MCF 10A (cell line): ENCODE measurements around the gene LAMP1. TPM values are rescaled to one million over a fixed set of nuclear protein-coding genes. Genes with fewer than 3 reads are reported as not detected.
"Not testable (repeated sequence)": the region's sequence is repeated elsewhere in the genome, so short reads cannot be mapped to it uniquely, and the experiment has no call there.

Experiments used
- BruUV-seq: library from RNA; stranded (reverse); fragments of 400-500 nt; replicated peaks from 2 replicates; lab custom pipeline; 2021; lab: Mats Ljungman, UMichigan
- CTCF ChIA-PET: fragments of 300-600 bp; sonication (Branson Sonifier 250); formaldehyde crosslinking; extraction: SDS; loops from one replicate; lab custom pipeline; 2021; ENCODE audit warnings: antibody characterized with exemption, inconsistent platforms; lab: Yijun Ruan, JAX
- POLR2A ChIA-PET: fragments of 300-600, 350-650 bp; sonication (Branson Sonifier 250); formaldehyde crosslinking; extraction: SDS; loops from one replicate; lab custom pipeline; 2020; ENCODE audit warnings: antibody characterized with exemption, inconsistent platforms; lab: Yijun Ruan, JAX
- DNase-seq: peaks from one replicate; pipeline ENCODE4 v3.0.0-alpha.2; 2018; ENCODE audit not compliant: unreplicated experiment
- H3K27ac Mint-ChIP-seq: one replicate; pipeline ENCODE4 v1.8.0; 2022; ENCODE audit warnings: mild to moderate bottlenecking, low read depth, mixed read lengths; ENCODE audit not compliant: unreplicated experiment
- H3K27me3 Mint-ChIP-seq: one replicate; pipeline ENCODE4 v1.8.0; 2022; ENCODE audit warnings: mixed read lengths; ENCODE audit not compliant: insufficient read depth, unreplicated experiment
- H3K36me3 Mint-ChIP-seq: one replicate; pipeline ENCODE4 v1.8.0; 2022; ENCODE audit warnings: mild to moderate bottlenecking, moderate library complexity, mixed read lengths; ENCODE audit not compliant: insufficient read depth, unreplicated experiment
- H3K4me1 Mint-ChIP-seq: one replicate; pipeline ENCODE4 v1.8.0; 2022; ENCODE audit warnings: mixed read lengths; ENCODE audit not compliant: insufficient read depth, unreplicated experiment
- H3K4me3 Mint-ChIP-seq: one replicate; pipeline ENCODE4 v1.8.0; 2022; ENCODE audit warnings: mild to moderate bottlenecking, moderate library complexity, mixed read lengths; ENCODE audit not compliant: unreplicated experiment
- H3K9me3 Mint-ChIP-seq: one replicate; pipeline ENCODE4 v1.8.0; 2022; ENCODE audit warnings: mixed read lengths; ENCODE audit not compliant: unreplicated experiment
- intact Hi-C: fragments of 100-400 bp; cut with micrococcal nuclease; formaldehyde crosslinking; loops from 2 replicates; pipeline ENCODE4 v1.14.1; 2022
- total RNA-seq: library from RNA; stranded (reverse); gene quantifications from 2 replicates; pipeline ENCODE4 v1.2.3, GENCODE V29; 2022
- TF ChIP-seq, protein P1 (sequence below): fragments of 200-600 bp; IDR thresholded peaks from one replicate; pipeline ENCODE4 v1.8.0; 2022; ENCODE audit warnings: antibody characterized with exemption, mild to moderate bottlenecking; ENCODE audit not compliant: unreplicated experiment

Gene LAMP1
- total RNA-seq, 1 experiment from 2014 or later: 150 TPM

DNA sequence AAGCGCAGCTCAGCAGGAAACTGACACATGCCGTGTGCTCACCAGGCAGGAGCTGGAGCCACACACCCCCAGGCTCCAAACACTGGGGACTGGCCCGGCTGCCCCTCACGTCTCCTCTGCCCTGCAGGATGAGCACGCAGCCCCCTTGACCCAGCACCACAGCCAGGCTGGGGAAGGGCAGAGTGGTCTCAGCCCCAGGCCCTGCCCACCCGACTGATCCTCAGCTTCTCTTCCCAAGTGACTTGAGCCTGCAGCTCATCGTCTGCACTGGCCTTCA lies 46.6 kb downstream of the LAMP1 start:
- CTCF ChIA-PET: interaction anchor here (0.6 kb wide), 2 partner anchors 38 to 40 kb away, joined by 3 read pairs; no protein-coding TSS in a partner anchor
- no peak overlapping the region for H3K27ac Mint-ChIP-seq
- no peaks in the 10 kb centered on the region for H3K27me3 Mint-ChIP-seq
- TF ChIP-seq, protein P1, sequence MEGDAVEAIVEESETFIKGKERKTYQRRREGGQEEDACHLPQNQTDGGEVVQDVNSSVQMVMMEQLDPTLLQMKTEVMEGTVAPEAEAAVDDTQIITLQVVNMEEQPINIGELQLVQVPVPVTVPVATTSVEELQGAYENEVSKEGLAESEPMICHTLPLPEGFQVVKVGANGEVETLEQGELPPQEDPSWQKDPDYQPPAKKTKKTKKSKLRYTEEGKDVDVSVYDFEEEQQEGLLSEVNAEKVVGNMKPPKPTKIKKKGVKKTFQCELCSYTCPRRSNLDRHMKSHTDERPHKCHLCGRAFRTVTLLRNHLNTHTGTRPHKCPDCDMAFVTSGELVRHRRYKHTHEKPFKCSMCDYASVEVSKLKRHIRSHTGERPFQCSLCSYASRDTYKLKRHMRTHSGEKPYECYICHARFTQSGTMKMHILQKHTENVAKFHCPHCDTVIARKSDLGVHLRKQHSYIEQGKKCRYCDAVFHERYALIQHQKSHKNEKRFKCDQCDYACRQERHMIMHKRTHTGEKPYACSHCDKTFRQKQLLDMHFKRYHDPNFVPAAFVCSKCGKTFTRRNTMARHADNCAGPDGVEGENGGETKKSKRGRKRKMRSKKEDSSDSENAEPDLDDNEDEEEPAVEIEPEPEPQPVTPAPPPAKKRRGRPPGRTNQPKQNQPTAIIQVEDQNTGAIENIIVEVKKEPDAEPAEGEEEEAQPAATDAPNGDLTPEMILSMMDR: no peak
- no peaks in the 10 kb centered on the region for H3K4me1 Mint-ChIP-seq
- POLR2A ChIA-PET: interaction anchor here (0.6 kb wide), 2 partner anchors 19 to 69 kb away, joined by 3 to 4 read pairs; no protein-coding TSS in a partner anchor
- no peaks in the 10 kb centered on the region for H3K36me3 Mint-ChIP-seq
- intact Hi-C loops: no loop called here
- H3K9me3 Mint-ChIP-seq: no peaks in the 10 kb centered on the region
- no TSS peak for BruUV-seq
- DNase-seq: no peak
- no peak overlapping the region for H3K4me3 Mint-ChIP-seq

DNA sequence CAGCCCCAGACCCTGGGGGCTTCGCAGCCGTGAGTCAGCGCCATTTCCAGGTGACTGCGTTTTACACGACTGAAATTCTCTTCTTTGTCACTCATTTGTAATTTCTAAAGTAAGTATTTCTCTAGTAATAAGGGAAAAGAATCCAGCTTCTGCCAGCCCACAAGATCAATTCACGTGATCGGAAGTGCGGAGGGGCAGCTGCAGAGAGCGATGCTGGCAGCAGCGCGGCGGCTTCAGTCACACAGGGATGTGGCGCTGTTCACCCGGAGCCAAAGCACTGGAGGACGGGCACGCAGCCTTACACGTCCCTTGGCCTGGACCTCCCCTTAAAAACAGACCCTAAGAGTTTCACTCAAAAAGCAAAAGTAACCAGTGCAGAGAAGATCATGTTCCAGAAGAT lies 48.4 kb downstream of the LAMP1 start:
- Mint-ChIP-seq H3K4me3 (no peak overlapping the region), H3K27ac (no peak overlapping the region), H3K36me3 (no peaks in the 10 kb centered on the region), H3K27me3 (no peaks in the 10 kb centered on the region), H3K4me1 (no peaks in the 10 kb centered on the region), H3K9me3 (no peaks in the 10 kb centered on the region)
- DNase-seq: no peak
- intact Hi-C loops: no loop called here
- TF ChIP-seq, protein P1: no peak
- BruUV-seq: no TSS peak
- CTCF ChIA-PET: no interaction called here
- POLR2A ChIA-PET: no interaction called here

DNA sequence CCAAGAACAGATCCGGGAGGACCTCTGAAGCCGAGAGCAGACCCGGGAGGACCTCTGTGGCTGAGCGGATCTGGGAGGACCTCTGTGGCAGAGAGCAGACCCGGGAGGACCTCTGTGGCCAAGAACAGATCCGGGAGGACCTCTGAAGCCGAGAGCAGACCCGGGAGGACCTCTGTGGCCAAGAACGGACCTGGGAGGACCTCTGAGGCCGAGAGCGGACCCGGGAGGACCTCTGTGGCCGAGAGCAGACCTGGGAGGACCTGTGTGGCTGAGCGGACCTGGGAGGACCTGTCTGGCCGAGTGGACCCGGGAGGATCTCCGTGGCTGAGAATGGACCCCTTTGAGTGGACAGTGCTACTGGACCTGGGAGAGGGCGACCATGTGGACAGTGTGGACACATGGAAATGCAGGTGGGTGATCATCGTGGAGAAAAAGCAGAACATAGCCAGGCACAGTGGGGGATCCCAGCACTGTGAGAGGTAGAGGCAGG lies 50.7 kb downstream of the LAMP1 start:
- intact Hi-C loops, POLR2A ChIA-PET, H3K4me1 Mint-ChIP-seq, DNase-seq, H3K36me3 Mint-ChIP-seq, H3K27me3 Mint-ChIP-seq, H3K4me3 Mint-ChIP-seq, BruUV-seq, H3K9me3 Mint-ChIP-seq, H3K27ac Mint-ChIP-seq: not testable (repeated sequence)
- CTCF ChIA-PET: interaction anchor here (1.3 kb wide), 1 partner anchor 12 kb away, joined by 3 read pairs; no protein-coding TSS in a partner anchor

DNA sequence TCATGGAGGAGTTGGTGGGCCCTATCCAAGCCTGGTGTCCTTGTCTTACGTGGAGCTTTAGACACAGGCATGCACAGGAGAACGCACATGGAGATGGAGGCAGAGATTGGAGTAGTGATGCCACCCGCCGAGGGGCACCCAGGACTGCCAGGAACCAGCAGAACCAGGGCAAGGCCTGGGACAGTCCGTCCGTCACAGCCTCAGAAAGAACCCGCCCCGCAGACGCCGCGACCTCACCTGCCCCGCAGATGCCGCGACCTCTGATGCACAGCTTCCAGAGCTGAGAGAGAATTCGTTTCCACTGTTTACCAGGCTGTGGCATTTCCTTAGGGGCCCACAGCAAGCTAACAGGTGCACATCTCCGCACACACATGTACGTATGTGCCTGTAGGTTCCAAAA lies 51.6 kb downstream of the LAMP1 start:
- CTCF ChIA-PET: interaction anchor here (1.3 kb wide), 1 partner anchor 11 kb away, joined by 3 read pairs; no protein-coding TSS in a partner anchor

More for the DNA sequence above, 51.6 kb downstream of the LAMP1 start:
- no peak for DNase-seq
- intact Hi-C loops: no loop called here
- POLR2A ChIA-PET: no interaction called here
- Mint-ChIP-seq H3K4me1 (no peaks in the 10 kb centered on the region), H3K27ac (no peak overlapping the region), H3K4me3 (no peak overlapping the region), H3K9me3 (no peaks in the 10 kb centered on the region), H3K27me3 (no peaks in the 10 kb centered on the region), H3K36me3 (no peaks in the 10 kb centered on the region)
- no TSS peak for BruUV-seq
- TF ChIP-seq, protein P1: no peak
